Cardiac fibroblast (primary cell): Measurements from ENCODE around the gene OSCP1.
"Not testable (repeated sequence)": the region's sequence is repeated elsewhere in the genome, so short reads cannot be mapped to it uniquely, and the experiment has no call there.

Source experiments
- DNase-seq, 2 donors: peaks; one replicate each; pipeline versions ENCODE4 v3.0.0 to v3.0.0-alpha.2; 2010; ENCODE audit warnings: low read depth in 2 of 2
- H3K4me3 ChIP-seq, 2 donors: replicated peaks in 1 of 2; 1 replicate in 1 of 2; 2 replicates in 1 of 2; pipeline ENCODE4 v1.5.1; 2011; ENCODE audit warnings: low read depth in 2 of 2, low read length in 2 of 2, mild to moderate bottlenecking in 2 of 2, moderate library complexity in 1 of 2
- TF ChIP-seq, protein P1 (sequence below): IDR thresholded peaks from one replicate; pipeline ENCODE4 v1.5.1; 2011; ENCODE audit warnings: low read depth, mild to moderate bottlenecking, low read length, inconsistent platforms

Gene OSCP1

DNA sequence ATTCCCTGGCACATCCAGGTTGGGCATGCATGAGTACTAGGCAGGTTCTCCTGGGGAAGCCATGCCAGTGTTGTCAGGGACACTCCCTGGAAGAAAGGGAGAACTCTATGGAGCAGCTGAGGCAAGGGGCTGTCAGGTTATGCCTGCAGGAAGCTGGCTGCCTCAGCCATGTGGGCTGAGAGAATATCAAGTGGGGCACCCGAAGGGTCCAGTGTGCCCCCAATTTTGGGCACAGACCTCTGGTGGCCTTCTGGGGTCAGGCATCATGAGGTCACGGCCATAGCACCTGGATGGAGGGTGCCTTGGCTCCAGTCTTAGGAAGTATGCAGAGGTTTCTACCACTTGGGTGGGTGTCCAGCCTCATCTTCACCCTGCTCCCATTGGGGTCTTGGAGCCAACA, 29.9 kb upstream of the OSCP1 start:
- no peak overlapping the region for H3K4me3 ChIP-seq
- DNase-seq: no peak
- TF ChIP-seq, protein P1, sequence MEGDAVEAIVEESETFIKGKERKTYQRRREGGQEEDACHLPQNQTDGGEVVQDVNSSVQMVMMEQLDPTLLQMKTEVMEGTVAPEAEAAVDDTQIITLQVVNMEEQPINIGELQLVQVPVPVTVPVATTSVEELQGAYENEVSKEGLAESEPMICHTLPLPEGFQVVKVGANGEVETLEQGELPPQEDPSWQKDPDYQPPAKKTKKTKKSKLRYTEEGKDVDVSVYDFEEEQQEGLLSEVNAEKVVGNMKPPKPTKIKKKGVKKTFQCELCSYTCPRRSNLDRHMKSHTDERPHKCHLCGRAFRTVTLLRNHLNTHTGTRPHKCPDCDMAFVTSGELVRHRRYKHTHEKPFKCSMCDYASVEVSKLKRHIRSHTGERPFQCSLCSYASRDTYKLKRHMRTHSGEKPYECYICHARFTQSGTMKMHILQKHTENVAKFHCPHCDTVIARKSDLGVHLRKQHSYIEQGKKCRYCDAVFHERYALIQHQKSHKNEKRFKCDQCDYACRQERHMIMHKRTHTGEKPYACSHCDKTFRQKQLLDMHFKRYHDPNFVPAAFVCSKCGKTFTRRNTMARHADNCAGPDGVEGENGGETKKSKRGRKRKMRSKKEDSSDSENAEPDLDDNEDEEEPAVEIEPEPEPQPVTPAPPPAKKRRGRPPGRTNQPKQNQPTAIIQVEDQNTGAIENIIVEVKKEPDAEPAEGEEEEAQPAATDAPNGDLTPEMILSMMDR: no peak

DNA sequence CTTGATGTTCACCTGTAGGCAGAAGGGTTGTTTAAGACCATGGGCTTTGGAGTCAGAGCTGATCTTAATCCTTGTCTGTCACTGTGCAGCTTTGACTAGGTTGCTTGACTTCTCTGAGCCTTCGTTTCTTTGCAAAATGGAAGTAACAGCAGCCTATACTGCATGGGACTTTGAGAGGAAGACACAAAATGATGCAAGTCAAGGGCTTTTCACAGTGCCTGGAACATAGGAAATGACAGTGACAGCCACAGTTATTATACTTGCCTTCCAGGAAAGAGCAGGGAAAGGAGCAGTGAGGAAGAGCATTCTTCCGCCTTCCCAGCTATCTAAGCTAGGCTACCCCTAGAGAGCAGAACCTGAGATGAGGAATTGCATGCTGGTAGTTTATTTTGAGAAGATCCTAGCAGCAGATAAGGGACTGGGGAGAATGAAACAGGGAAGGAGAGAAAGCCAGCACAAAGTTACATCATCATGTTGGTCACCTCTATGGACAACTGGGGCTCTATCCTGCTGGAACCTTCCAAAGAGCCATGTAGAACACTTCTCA, 29.3 kb upstream of the OSCP1 start:
- H3K4me3 ChIP-seq: no peak overlapping the region
- TF ChIP-seq, protein P1: no peak
- DNase-seq: no peak

DNA sequence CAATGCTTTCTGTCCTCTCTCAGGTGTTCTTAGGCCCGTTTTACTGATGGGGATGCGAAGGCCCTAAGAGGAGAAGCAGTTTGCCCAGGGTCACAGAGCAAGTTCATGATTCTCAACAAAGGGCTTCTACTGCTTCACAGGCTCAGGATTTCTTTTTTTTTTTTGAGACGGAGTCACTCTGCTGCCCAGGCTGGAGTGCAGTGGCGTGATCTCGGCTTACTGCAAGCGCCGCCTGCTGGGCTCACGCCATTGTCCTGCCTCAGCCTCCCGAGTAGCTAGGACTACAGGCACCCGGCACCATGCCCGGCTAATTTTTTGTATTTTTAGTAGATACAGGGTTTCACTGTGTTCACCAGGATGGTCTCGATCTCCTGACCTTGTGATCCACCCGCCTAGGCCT, 27.4 kb upstream of the OSCP1 start:
- not testable (repeated sequence) for DNase-seq

DNA sequence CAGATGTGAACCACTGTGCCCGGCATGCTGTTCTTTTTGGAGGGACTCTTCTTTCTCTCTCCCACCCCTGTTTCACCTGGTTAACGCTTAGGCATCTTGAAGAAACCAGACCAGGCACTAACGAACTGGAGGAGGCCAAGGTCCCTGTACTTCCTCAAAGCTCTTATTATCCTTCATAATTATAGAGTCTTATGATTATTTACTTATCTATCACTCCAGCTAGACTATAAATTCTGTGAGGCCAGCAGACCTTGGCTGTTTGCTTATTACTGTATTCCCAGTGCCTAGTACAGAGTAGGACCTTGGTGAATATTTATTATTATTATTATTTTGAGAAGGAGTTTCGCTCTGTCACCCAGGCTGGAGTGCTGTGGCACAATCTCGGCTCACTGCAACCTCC, 26.7 kb upstream of the OSCP1 start:
- DNase-seq: no peak
- no peak overlapping the region for H3K4me3 ChIP-seq
- TF ChIP-seq, protein P1: no peak

More for the DNA sequence above, 27.4 kb upstream of the OSCP1 start:
- not testable (repeated sequence) for H3K4me3 ChIP-seq

DNA sequence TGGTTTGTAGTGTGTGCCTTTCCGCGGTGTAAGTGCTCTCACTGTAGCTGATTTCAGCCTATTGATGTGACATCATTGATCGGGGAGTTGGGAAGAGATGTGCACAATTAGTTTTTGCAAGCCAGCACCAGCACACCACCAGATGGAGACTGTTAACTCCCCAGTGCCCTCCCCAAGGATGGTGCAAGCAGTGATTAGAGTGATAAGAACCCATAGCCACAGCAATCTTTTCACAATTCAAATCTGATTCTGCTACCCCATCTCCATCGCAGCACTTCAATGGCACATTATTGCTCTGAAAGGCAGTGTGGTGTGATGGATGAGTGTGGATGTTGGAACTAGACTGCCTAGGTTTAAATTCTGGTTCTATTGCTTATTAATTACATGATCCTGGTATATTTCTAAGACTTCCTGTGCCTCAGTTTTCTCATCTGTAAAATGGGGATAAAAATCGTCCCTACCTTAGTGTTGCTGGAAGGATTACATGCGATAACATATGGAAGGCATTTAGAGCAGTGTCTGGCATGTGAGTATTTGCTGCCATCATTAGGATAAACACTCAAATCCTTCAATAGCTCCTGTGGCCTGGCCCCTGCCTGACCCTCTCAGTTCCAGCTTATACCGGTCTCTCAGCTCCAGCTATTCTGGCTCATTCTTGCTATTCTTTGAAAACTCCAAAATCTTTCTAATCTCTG, 25.8 kb upstream of the OSCP1 start:
- DNase-seq: no peak
- H3K4me3 ChIP-seq: no peak overlapping the region
- TF ChIP-seq, protein P1: no peak

DNA sequence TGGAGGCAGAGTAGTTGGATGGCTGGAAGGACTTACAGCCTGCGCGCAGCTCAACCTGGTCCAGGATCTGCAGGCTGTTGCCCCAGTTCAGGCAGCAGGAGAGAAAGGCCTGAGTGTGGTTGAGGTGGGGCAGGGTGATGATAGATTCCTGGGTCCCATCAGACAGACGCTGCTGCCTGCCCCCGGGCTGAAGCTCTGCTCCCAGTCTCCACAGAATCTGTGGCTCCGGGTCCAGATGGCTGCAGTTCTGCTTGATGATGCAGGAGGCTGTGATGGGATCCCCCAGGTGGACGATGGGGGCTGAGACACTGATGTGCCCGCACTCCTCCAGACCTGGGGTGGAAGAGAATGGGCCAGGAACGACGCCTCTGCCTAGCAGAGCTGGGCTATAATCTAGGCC, 25.1 kb upstream of the OSCP1 start:
- TF ChIP-seq, protein P1: no peak
- H3K4me3 ChIP-seq: no peak overlapping the region
- no peak for DNase-seq

DNA sequence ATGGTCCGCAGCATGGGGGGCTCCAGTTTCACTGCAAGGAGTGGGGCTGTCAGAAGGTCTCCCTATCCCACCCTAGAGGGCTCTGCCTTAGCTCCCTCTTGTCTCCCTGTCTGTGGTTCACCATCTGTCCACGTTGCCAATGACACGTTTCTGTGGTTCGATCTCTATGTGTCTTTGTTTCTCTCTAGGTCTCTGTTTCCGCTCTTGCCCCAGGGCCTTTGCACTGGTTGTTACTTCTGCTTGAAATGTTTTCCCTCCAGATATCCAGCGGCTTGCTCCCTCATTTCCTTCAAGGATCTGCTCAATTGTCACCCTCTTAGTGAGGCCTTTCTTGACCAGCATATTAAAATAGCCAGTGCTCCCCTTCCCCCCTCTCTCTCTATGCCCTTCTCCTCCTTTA, 22.4 kb upstream of the OSCP1 start:
- TF ChIP-seq, protein P1: no peak
- DNase-seq: no peak
- no peak overlapping the region for H3K4me3 ChIP-seq
